Epidermal melanocyte (primary cell): Measurements from ENCODE around the gene MT1G.
"Not testable (repeated sequence)": the region's sequence is repeated elsewhere in the genome, so short reads cannot be mapped to it uniquely, and the experiment has no call there.

Source experiments
- DNase-seq: peaks from one replicate; pipeline ENCODE4 v3.0.0; 2011; ENCODE audit warnings: low spot score; ENCODE audit not compliant: insufficient read length

Gene MT1G

GRCh38 chr16:56637814-56638750, 29.8 kb downstream of the MT1G start, which contains the start of gene MT1A:
MT1A (plus strand) TSS chr16:56638666; CDS start chr16:56638739, 73 bp downstream.
- DNase-seq: no peak

- DNase-seq: no peak
Measured at GRCh38 chr16:56636616-56637413, 31.1 kb downstream of the MT1G start.

DNA sequence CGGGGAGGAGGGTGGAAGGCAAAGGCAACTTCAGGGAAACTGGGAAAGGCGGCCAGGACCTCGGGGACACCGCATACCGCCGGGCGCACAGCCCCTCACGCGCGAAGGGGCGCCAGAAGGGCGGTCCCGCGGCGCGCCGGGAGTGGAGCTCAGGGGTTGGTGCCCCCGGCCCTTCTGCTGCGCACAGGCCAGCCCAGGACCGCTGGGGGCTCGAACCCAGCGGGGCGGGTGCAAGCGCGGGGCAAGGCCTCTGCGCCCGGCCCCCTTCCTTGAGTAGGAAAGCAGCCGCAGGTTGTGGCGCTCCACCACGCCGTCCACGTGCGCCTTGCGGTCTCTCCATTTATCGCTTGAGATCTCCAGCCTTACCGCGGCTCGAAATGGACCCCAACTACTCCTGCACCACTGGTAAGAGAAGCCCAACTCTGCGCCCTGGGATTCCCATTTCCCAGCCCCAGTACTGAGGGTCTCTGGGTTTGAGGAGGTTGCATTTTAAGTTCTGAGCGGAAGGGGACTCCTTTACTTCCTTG, 32.4 kb downstream of the MT1G start:
- DNase-seq: no peak

GRCh38 chr16:56634715-56635440, 33.0 kb downstream of the MT1G start:
- DNase-seq: no peak

- no peak for DNase-seq
Measured at GRCh38 chr16:56633535-56633934, 34.3 kb downstream of the MT1G start.

DNA sequence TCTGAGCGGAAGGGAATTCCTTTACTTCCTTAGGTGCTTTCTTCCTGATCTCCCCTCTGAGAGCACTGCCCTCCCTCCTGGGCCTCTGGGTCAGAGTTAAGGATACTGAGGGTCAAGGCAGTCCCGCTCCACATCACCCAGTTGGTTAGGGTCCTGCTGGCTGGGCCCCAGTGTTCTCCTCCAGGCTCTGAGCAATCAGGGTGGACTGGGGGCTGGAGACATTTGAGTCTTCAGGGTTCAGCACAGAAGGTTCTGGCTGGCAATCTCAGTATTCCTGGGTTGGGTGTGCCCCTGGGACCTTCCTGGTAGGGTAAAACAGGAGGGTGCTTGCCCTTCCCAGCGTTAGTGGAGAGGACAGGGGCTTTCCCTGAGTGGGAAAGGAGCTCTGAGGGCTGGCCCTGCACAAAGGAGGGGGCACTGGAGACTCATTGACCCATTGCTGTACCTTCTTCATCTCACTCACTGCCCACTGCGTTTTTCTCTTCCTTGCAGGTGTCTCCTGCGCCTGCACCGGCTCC, 35.0 kb downstream of the MT1G start:
- DNase-seq: no peak

- DNase-seq: no peak
Measured at GRCh38 chr16:56632156-56632847, 35.6 kb downstream of the MT1G start, which contains the start of gene MT1M. MT1M (plus strand) TSS chr16:56632659; CDS start chr16:56632732, 73 bp downstream.

DNA sequence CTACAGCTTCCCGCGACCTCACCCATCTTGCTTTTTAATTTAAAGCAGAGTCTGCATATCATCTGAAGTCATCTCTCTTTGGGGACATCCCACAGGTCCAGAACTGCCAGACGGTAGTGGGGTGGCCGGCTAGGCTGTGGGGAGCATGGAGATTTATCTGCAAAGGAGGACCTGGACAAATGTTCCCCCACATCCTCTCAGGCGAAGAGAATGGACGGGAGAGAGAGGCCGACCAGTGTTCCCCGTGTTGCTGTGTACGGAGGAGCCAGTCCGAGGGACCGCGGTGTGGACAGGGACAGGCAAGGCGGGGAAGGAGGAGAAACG, 36.1 kb downstream of the MT1G start:
- DNase-seq: no peak

DNA sequence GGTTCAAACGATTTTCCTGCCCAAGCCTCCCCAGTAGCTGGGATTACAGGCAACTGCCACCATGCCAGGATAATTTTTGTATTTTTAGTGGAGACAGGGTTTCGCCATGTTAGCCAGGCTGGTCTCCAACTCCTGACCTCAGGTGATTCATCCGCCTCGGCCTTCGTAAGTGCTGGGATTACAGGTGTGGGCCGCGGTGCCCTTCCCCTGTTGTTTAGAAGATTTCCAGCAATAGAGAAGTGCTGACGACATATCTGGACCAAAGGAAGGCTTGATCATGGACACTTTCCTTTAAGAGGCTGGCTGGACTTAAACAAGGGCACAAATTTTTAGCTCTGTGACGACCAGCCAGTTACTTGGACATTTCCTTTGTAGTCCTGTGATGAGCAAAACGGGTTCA, 36.7 kb downstream of the MT1G start:
- DNase-seq: no peak

GRCh38 chr16:56630134-56630533, 37.7 kb downstream of the MT1G start:
- DNase-seq: no peak

DNA sequence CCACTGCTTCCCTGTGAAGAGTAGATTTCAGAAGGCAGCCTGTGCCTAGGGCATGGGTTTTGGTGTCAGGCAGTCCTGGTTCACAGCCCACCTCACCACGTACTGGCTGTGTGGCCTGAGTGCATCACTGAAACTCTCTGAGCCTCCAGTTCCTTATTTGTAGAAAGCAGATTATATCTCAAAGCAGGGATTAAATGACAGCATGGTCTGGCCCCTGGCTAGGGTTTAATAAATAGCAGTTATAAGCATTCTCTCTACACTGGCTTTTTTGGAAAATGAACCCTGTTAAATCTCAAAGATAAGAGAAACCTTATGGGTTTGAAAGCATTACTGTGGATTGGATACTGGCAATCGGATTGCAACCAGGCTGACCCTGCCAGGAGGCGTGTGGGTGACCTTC, 38.3 kb downstream of the MT1G start:
- no peak for DNase-seq

DNA sequence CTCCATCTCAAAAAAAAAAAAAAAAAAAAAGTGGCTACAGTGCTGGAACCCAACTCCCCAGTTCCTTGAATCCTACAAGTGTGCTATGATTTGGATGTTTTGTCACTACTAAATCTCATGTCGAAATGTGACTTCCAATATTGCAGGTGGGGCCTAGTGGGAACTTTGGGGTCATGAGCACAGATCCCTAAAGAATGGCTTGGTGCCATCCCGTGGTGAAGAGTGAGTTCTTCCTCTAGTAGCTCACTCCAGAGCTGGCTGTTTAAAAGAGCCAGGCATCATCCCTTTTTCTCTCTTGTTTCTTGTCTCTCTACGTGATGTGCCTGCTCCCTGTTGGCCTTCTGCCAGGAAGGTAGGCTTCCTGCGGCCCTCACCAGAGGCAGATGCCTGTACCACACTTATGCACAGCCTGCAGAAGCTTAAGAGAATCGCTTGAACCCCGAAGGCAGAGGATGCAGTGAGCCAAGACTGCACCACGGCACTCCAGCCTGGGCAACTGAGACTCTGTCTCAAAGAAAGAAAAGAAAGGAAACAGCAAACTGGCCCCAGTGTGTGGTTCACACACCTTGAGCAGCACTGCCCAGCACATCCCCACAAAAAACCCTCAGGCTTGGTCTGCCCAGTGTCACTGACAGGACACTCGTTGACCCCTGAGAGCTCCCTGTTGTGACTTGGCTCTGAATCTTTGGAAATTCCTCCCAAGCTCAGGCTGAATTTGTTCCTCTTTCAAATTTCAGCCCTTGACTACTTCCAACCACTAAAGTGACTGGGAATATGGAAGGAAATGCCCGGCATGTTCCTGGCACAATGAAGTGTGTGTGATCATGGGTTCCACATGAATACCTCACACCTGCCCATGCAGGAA, 39.1 kb downstream of the MT1G start:
- no peak for DNase-seq

DNA sequence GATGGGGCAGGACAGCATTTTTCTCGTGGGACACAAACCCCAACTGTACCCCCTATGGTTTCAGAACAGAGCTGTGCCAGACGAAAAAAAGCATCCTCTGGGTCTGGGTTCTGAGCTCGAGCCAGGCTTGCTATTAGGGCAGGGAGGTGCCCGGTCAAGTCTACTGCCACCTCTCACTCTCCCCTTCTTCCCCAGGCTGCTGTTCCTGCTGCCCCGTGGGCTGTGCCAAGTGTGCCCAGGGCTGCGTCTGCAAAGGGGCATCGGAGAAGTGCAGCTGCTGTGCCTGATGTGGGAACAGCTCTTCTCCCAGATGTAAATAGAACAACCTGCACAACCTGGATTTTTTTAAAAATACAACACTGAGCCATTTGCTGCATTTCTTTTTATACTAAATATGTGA, 41.2 kb downstream of the MT1G start:
- no peak for DNase-seq

DNA sequence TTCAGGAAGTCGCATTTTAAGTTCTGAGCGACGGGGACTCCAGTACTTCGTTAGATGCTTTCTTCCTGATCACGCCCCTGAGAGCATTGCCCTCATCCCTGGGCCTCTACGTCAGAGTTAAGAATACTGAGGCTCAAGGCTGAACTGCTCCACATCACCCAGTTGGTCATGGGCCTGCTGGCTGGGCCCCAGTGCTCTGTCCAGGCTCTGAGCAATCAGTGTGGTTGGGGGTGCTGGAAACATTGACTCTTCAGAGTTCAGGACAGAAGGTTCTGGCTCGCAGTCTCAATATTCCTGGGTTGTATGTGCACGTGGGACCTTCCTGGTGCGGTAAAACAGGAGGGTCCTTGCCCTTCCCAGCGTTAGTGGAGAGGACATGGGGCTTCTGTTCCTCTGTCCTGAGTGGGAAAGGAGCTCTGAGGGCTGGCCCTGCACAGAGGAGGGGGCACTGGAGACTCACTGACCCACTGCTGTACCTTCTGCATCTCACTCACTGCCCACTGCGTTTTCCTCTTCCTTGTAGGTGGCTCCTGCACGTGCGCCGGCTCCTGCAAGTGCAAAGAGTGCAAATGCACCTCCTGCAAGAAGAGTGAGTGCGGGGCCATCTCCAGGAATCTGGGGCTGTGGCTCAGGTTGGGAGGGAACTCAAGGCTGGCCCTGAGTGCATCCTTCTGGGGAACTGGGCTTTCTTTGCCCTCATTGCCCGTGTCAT, 41.8 kb downstream of the MT1G start:
- no peak for DNase-seq

DNA sequence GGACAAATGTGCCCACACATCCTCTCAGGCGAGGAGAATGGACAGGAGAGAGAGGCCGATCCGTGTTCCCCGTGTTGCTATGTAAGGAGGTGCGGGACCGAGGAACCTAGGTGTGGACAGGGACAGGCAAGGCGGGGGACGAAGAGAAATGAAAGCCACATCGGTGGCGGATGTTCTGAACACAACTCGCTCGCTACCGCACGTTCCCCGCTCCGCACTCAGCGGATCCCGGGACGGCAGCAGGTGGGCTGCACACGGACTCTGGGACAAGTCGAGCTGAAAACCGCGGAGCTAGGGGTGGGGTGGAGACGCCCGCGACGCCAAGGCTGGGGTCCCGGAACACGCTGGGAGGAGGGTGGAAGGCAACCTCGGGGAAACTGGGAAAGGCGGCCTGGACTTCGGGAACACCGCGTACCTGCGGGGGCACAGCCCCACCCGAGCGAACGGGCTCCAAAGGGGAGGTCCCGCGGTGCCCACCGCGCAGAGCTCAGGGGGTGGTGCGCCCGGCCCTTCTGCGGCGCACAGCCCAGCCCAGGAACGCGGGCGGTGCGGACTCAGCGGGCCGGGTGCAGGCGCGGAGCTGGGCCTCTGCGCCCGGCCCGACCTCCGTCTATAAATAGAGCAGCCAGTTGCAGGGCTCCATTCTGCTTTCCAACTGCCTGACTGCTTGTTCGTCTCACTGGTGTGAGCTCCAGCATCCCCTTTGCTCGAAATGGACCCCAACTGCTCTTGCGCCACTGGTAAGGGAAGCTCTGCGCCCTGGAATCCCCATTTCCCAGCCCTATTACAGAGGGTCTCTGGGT, 42.5 kb downstream of the MT1G start, which contains the start of gene MT1E:
Gene MT1E (plus strand): TSS at position 642 of the 803 bp plus-strand sequence. CDS start 71 bp downstream, at position 713.
- DNase-seq: no peak

DNA sequence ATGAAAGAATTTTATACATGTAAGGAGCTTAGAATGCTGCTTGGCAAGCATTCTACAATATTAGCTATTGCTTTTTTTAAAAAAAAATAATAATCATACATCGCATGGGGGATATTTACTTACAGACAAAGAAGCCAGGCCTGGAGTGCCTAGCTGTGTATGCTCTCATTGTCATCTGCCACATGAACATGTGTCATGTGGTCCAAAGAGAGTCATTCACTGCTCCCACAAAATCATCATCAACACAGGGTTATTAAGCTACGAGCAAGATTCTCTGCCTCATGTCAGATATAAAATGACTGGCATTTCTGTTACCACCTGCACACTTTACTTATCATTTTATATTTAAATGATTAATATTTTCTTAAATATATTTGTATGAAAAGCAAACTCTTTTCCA, 44.2 kb downstream of the MT1G start:
- DNase-seq: no peak

GRCh38 chr16:56623184-56623583, 44.7 kb downstream of the MT1G start:
- not testable (repeated sequence) for DNase-seq
